Testis (tissue), 2 donors: ENCODE data around the gene SEPHS2.

ENCODE experiments used
- POLR2A ChIP-seq: fragments of 450-650 bp; IDR thresholded peaks from one replicate; pipeline ENCODE4 v1.6.1; 2017; ENCODE audit warnings: antibody characterized with exemption, mild to moderate bottlenecking, moderate library complexity
- TF ChIP-seq, protein P1 (sequence below), 3 experiments: fragments of 450-650 bp in 2 of 3; fragments of 200-600 bp in 1 of 3; sonication (generic) in 1 of 3; IDR thresholded peaks; one replicate each; pipeline ENCODE4 v1.5.1; 2016 to 2019; ENCODE audit warnings: antibody characterized with exemption in 3 of 3, mild to moderate bottlenecking in 2 of 3, moderate library complexity in 1 of 3

DNA sequence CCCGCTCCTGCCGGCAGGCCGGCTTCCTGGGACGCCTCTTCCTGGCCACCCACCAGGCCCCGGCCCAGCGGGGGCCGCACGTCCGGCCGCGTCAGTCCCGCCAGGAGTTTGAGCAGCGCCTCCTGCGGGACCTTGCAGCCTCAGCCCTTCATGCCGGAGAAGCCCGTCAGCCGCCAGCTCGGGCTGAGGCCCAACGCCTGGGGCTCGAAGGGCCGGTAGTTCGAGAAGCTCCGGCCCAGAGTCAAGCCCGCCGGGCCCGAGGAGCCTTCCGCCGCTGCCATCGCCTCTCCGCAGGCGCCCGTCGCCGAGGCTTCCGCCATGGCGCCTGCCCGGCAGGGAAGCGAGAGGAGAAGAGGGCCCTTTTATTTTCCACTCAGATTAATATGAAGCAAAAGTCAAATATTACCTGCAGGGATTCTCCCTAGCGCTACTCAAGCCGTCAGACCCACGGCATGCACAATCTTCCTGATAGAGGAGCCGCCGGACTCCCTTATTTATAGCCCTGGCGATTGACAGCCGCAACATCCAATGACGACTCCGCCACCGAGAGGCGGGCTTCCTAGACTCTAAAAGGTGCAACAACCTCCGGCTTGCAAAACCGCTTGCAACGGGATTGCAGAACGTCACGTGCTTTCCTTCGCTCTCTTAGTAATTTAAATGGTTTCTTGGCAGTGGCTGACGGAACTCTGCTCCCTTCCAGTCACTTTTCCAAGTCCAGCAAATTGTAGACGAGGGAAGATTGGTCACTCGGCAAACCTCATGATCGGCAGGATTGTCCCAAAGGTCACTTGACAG, at the start of gene SEPHS2:
- TF ChIP-seq, protein P1, sequence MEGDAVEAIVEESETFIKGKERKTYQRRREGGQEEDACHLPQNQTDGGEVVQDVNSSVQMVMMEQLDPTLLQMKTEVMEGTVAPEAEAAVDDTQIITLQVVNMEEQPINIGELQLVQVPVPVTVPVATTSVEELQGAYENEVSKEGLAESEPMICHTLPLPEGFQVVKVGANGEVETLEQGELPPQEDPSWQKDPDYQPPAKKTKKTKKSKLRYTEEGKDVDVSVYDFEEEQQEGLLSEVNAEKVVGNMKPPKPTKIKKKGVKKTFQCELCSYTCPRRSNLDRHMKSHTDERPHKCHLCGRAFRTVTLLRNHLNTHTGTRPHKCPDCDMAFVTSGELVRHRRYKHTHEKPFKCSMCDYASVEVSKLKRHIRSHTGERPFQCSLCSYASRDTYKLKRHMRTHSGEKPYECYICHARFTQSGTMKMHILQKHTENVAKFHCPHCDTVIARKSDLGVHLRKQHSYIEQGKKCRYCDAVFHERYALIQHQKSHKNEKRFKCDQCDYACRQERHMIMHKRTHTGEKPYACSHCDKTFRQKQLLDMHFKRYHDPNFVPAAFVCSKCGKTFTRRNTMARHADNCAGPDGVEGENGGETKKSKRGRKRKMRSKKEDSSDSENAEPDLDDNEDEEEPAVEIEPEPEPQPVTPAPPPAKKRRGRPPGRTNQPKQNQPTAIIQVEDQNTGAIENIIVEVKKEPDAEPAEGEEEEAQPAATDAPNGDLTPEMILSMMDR (IDR thresholded peaks at IDR 0.05), result no peak
- peak; percentile 75 for TF ChIP-seq POLR2A
